K562 (cell line): ENCODE measurements around the gene ZNF264. TPM values are rescaled to one million over a fixed set of nuclear protein-coding genes. Genes with fewer than 3 reads are reported as not detected.

Experiments
- ATF3 ChIP-seq, 2 experiments: fragments of 450-650 bp in 1 of 2; sonication (generic) in 1 of 2; formaldehyde crosslinking in 1 of 2; IDR thresholded peaks in 1 of 2; conservative IDR thresholded peaks in 1 of 2; 2 replicates each; pipeline versions ENCODE4 v1.6.1 to v1.8.1; 2016 to 2023; ENCODE audit warnings: mild to moderate bottlenecking in 2 of 2, moderate library complexity in 2 of 2, inconsistent platforms in 1 of 2, missing genetic modification reagents in 1 of 2
- DMBX1 ChIP-seq: fragments of 250-450 bp; sonication (Bioruptor Pico); IDR thresholded peaks from 2 replicates; pipeline ENCODE4 v1.8.0; 2022; ENCODE audit warnings: inconsistent platforms, mild to moderate bottlenecking, moderate library complexity, borderline replicate concordance
- FOXK1 ChIP-seq: sonication (generic); formaldehyde crosslinking; IDR thresholded peaks from 2 replicates; pipeline ENCODE4 v1.8.0; 2022; ENCODE audit warnings: missing genetic modification reagents, mild to moderate bottlenecking, borderline replicate concordance
- FOXO4 ChIP-seq: fragments of 450-650 bp; formaldehyde crosslinking; IDR thresholded peaks from 2 replicates; pipeline ENCODE4 v1.4.0; 2020; ENCODE audit warnings: mild to moderate bottlenecking, moderate library complexity
- GTF2E2 ChIP-seq: fragments of 200-800 bp; sonication (Bioruptor generic); IDR thresholded peaks from 2 replicates; pipeline ENCODE4 v1.6.1; 2016; ENCODE audit warnings: missing genetic modification characterization, missing compliant biosample characterization
- HMGXB4 ChIP-seq: sonication (generic); formaldehyde crosslinking; IDR thresholded peaks from 2 replicates; pipeline ENCODE4 v1.8.1; 2023; ENCODE audit warnings: mild to moderate bottlenecking, missing genetic modification reagents
- KDM1A ChIP-seq, 2 experiments: fragments of 450-650 bp; IDR thresholded peaks; 2 replicates each; pipeline ENCODE4 v1.6.1; 2016; ENCODE audit warnings: mild to moderate bottlenecking in 2 of 2
- MAZ ChIP-seq, 2 experiments: fragments of 450-650 bp in 1 of 2; sonication (generic) in 1 of 2; formaldehyde crosslinking; IDR thresholded peaks in 1 of 2; conservative IDR thresholded peaks in 1 of 2; 2 replicates each; pipeline versions ENCODE4 v1.4.0 to v1.5.0; 2020; ENCODE audit warnings: mild to moderate bottlenecking in 1 of 2, missing genetic modification reagents in 1 of 2
- MEF2D ChIP-seq: conservative IDR thresholded peaks from 2 replicates; pipeline ENCODE4 v1.6.1; 2016; ENCODE audit warnings: low read depth, missing genetic modification characterization, missing compliant biosample characterization
- NFIC ChIP-seq: fragments of 450-650 bp; IDR thresholded peaks from 2 replicates; pipeline ENCODE4 v1.6.1; 2017; ENCODE audit warnings: mild to moderate bottlenecking, inconsistent platforms
- SMAD3 ChIP-seq: fragments of 450-650 bp; formaldehyde crosslinking; conservative IDR thresholded peaks from 2 replicates; pipeline ENCODE4 v1.4.0; 2020; ENCODE audit warnings: mild to moderate bottlenecking
- TCF7 ChIP-seq: sonication (generic); IDR thresholded peaks from 2 replicates; pipeline ENCODE4 v1.6.1; 2016; ENCODE audit warnings: antibody characterized with exemption, borderline replicate concordance
- ZFP1 ChIP-seq: fragments of 450-650 bp; formaldehyde crosslinking; IDR thresholded peaks from 2 replicates; pipeline ENCODE4 v1.4.0; 2020; ENCODE audit warnings: mild to moderate bottlenecking, mixed read lengths
- ZNF384 ChIP-seq: IDR thresholded peaks from 2 replicates; pipeline ENCODE4 v1.6.1; 2012; ENCODE audit warnings: low read depth, low read length, improper control_type of control experiment
- ZNF668 ChIP-seq: fragments of 250-450 bp; sonication (Bioruptor Pico); IDR thresholded peaks from 2 replicates; pipeline ENCODE4 v1.8.0; 2022; ENCODE audit warnings: mild to moderate bottlenecking, inconsistent platforms
- polyA plus RNA-seq, 8 experiments: library from polyadenylated mRNA; depleted of rRNA in 4 of 8; stranded (reverse) in 5 of 8; unstranded in 3 of 8; fragments of >200 nt; fragmentation: Nextera tagmentation in 2 of 8; fragmentation: Illumina TruSeq in 1 of 8; extraction: Ambion mirVana in 2 of 8; extraction: Trizol in 1 of 8; gene quantifications; 2 replicates each; pipeline versions ENCODE4 v1.2.1 to v1.2.3, GENCODE V29; 2011 to 2014; ENCODE audit warnings: inconsistent platforms in 1 of 8, missing spikeins in 1 of 8
- total RNA-seq, 7 experiments: library from RNA; depleted of rRNA in 6 of 7; stranded (reverse); fragments of >200 nt in 6 of 7; fragmentation: Illumina TruSeq in 2 of 7; extraction: Trizol in 2 of 7; gene quantifications; 2 replicates each; pipeline versions ENCODE4 v1.2.1 to v1.2.3, GENCODE V29; 2011 to 2021; ENCODE audit warnings: low replicate concordance in 1 of 7

ZNF264 gene
- total and polyA plus RNA-seq, 9 of the 15 experiments (the other 6 are each of a cell fraction or from before 2014, with no cell fraction given), result 0.08 to 7.9 (median 1.3) TPM

GRCh38 chr19:57269515-57270250 is 78.4 kb downstream of the ZNF264 start (continued):
- TF ChIP-seq ATF3 (IDR thresholded peaks at IDR 0.05) (peak; percentile 29), ATF3 (CRISPR knock-in tag; conservative IDR thresholded peaks at IDR 0.05) (no peak), ZNF668 (CRISPR knock-in tag) (no peak), DMBX1 (no peak), NFIC (0 out of 2 replicates have a peak, but pooled peaks have one; percentile 28), HMGXB4 (CRISPR knock-in tag) (no peak), KDM1A (IDR thresholded peaks at IDR 0.05) (no peak), SMAD3 (no peak), GTF2E2 (no peak), ZNF384 (0 out of 2 replicates have a peak, but pooled peaks have one; percentile 37), TCF7 (no peak), MAZ (CRISPR knock-in tag; conservative IDR thresholded peaks at IDR 0.05 in 1 of 2, IDR thresholded peaks at IDR 0.05 in 1 of 2) (no peak), FOXO4 (CRISPR knock-in tag) (no peak), MEF2D (tag) (no peak), FOXK1 (CRISPR knock-in tag) (no peak), ZFP1 (CRISPR knock-in tag) (no peak)
